Smooth muscle cell (in vitro differentiated cells): ENCODE results near the gene GPR152. TPM values are rescaled to one million over a fixed set of nuclear protein-coding genes. Genes with fewer than 3 reads are reported as not detected.

ENCODE experiments used
- DNase-seq: peaks from one replicate; lab custom pipeline; 2025; ENCODE audit not compliant: unreplicated experiment; lab: John Stamatoyannopoulos, UW
- H2AFZ ChIP-seq: fragments of 200-600 bp; sonication (generic); 2 replicates; pipeline ENCODE4 v1.6.0; 2016; ENCODE audit warnings: antibody characterized with exemption, low read depth, mild to moderate bottlenecking
- H3F3A ChIP-seq: fragments of 200-600 bp; sonication (generic); 2 replicates; pipeline ENCODE4 v1.6.0; 2017; ENCODE audit warnings: antibody characterized with exemption, low read depth
- H3K27ac ChIP-seq: fragments of 200-600 bp; sonication (generic); 2 replicates; pipeline ENCODE4 v1.5.1; 2016; ENCODE audit warnings: low read depth, mild to moderate bottlenecking
- H3K27me3 ChIP-seq: fragments of 200-600 bp; sonication (generic); 2 replicates; pipeline ENCODE4 v1.6.1; 2016; ENCODE audit warnings: low read depth, mild to moderate bottlenecking
- H3K36me3 ChIP-seq: fragments of 200-600 bp; sonication (generic); 2 replicates; pipeline ENCODE4 v1.5.1; 2016; ENCODE audit warnings: low read depth
- H3K4me1 ChIP-seq: fragments of 200-600 bp; sonication (generic); 2 replicates; pipeline ENCODE4 v1.5.1; 2016; ENCODE audit warnings: low read depth
- H3K4me2 ChIP-seq: fragments of 200-600 bp; sonication (generic); 2 replicates; pipeline ENCODE4 v1.6.0; 2016; ENCODE audit warnings: mild to moderate bottlenecking
- H3K4me3 ChIP-seq: fragments of 200-600 bp; sonication (generic); 2 replicates; pipeline ENCODE4 v1.5.1; 2016; ENCODE audit warnings: mild to moderate bottlenecking
- H3K79me2 ChIP-seq: fragments of 200-600 bp; sonication (generic); 2 replicates; pipeline ENCODE4 v1.6.0; 2016; ENCODE audit warnings: low read depth, mild to moderate bottlenecking
- H3K9ac ChIP-seq: fragments of 200-600 bp; sonication (generic); 2 replicates; pipeline ENCODE4 v1.6.0; 2016; ENCODE audit warnings: low read depth
- H3K9me3 ChIP-seq: fragments of 200-600 bp; sonication (generic); replicated peaks from 2 replicates; pipeline ENCODE4 v1.5.1; 2016; ENCODE audit warnings: low read depth
- H4K20me1 ChIP-seq: fragments of 200-600 bp; sonication (generic); 2 replicates; pipeline ENCODE4 v1.6.0; 2016; ENCODE audit warnings: low read depth
- CTCF ChIP-seq: fragments of 200-600 bp; sonication (generic); IDR thresholded peaks from 2 replicates; pipeline ENCODE4 v1.5.1; 2017; ENCODE audit warnings: borderline replicate concordance, mild to moderate bottlenecking, antibody characterized with exemption; ENCODE audit not compliant: insufficient read depth, poor library complexity, severe bottlenecking
- WGBS: methylation state at CpG from one replicate; pipeline ENCODE4 v1.1.7; 2016; ENCODE audit warnings: low lambda C conversion rate; 5-methylcytosine and 5-hydroxymethylcytosine counted together
- polyA plus RNA-seq: library from polyadenylated mRNA; unstranded; fragments of >200 nt; fragmentation: Nextera tagmentation; extraction: Ambion mirVana; gene quantifications from 2 replicates; pipeline ENCODE4 v1.2.1, GENCODE V29; 2016
- total RNA-seq: library from RNA; depleted of rRNA; stranded (reverse); fragments of >200 nt; gene quantifications from 2 replicates; pipeline ENCODE4 v1.2.3, GENCODE V29; 2014

GPR152 gene
- total and polyA plus RNA-seq, 2 experiments from 2014 or later = 0.27 TPM; not detected in 1

GRCh38 chr11:67497656-67498291, 45.2 kb upstream of the GPR152 start:
- no peaks in the 10 kb centered on the region for H3K36me3 ChIP-seq
- no peaks in the 10 kb centered on the region for H3K9me3 ChIP-seq
- no peak overlapping the region for H3K4me2 ChIP-seq
- H3F3A ChIP-seq = no peaks in the 10 kb centered on the region
- H3K4me3 ChIP-seq = no peak overlapping the region
- TF ChIP-seq CTCF = no peak
- no peak overlapping the region for H2AFZ ChIP-seq
- H3K27me3 ChIP-seq = no peaks in the 10 kb centered on the region
- H3K79me2 ChIP-seq = peaks cover 2% of the 10 kb centered on the region
- no peaks in the 10 kb centered on the region for H3K4me1 ChIP-seq
- peaks cover 5% of the 10 kb centered on the region for H4K20me1 ChIP-seq
- WGBS = 97% methylated on average over 21 of the region's 21 CpGs
- DNase-seq = no peak
- no peak overlapping the region for H3K27ac ChIP-seq
- no peak overlapping the region for H3K9ac ChIP-seq

DNA sequence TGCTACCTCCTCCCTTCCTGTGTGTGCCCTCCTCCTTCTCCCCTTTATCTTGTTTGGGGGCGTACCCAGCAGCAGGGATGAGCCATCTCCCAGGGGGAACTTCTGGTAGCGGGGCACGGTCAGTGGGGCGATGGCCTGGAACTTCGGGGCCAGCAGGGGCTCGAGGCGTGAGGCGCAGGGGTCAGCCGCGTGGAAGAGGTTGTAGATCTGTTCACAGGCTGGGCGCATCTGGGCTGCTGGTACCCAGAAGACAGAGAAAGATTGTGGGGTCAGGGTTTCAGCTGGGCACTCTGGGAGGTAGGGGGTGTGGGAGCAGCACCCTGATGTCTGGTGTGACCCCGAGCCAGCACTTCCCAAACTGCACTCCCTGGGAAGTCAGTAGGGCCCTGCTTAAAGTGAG, 43.6 kb upstream of the GPR152 start:
- H3K4me2 ChIP-seq = no peak overlapping the region
- no peak overlapping the region for H2AFZ ChIP-seq
- no peak overlapping the region for H3K9ac ChIP-seq
- no peaks in the 10 kb centered on the region for H3K79me2 ChIP-seq
- H3K27me3 ChIP-seq = no peaks in the 10 kb centered on the region
- H4K20me1 ChIP-seq = no peaks in the 10 kb centered on the region
- WGBS = 98% methylated on average over 12 of the region's 12 CpGs
- no peak overlapping the region for H3K4me3 ChIP-seq
- no peaks in the 10 kb centered on the region for H3K36me3 ChIP-seq
- H3F3A ChIP-seq = no peaks in the 10 kb centered on the region
- no peak for TF ChIP-seq CTCF
- no peaks in the 10 kb centered on the region for H3K4me1 ChIP-seq
- no peaks in the 10 kb centered on the region for H3K9me3 ChIP-seq
- no peak overlapping the region for H3K27ac ChIP-seq
- DNase-seq = no peak

DNA sequence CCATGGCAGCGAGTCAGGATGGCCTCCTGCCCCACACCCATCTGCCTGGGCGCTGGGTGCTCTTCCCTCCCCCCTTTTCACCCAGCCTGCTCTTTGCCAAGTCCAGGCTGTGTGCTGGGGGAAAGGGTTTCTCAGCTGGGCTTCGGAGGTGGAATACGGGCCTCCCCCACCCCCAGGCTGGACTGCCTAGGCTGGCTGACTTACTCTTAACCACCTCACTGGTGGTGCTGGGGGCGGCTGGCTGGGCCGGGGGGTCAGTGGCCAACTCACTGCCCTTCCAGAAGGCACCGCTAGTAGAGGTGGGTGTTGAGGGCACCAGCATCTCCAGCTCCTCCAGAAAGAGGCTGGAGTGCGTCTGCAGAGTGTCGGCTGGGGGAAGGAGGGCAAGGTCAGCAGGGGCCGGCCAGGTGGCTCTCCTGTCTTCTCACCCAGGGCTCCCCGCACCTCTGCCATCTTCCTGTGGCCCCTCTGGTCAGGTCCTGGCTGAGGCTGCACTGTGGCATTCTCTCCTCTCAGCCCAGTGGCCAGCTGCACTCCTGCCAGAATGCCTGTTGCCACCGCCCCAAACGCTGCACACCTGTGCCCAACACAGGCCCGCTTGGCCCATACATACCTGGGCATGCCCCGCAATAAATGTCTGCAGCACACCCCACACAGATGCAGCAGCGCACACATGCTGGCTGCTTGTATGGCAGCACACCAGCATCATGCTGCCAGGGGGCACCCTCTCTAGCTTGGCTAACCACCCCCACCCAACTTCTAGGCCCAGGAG, 42.9 kb upstream of the GPR152 start:
- Histone ChIP-seq H3K79me2 (no peaks in the 10 kb centered on the region), H4K20me1 (no peaks in the 10 kb centered on the region), H3F3A (no peaks in the 10 kb centered on the region), H3K9ac (no peak overlapping the region), H3K27ac (no peak overlapping the region), H3K36me3 (no peaks in the 10 kb centered on the region), H3K27me3 (no peaks in the 10 kb centered on the region), H2AFZ (no peak overlapping the region), H3K4me1 (no peaks in the 10 kb centered on the region), H3K4me3 (no peak overlapping the region), H3K9me3 (no peaks in the 10 kb centered on the region), H3K4me2 (no peak overlapping the region)
- no peak for TF ChIP-seq CTCF
- no peak for DNase-seq
- WGBS = 96% methylated on average over 16 of the region's 16 CpGs
